HCT116 (cell line): ENCODE data around the gene APOBEC3C. TPM values are rescaled to one million over a fixed set of nuclear protein-coding genes. Genes with fewer than 3 reads are reported as not detected.
"Not testable (repeated sequence)": the region's sequence is repeated elsewhere in the genome, so short reads cannot be mapped to it uniquely, and the experiment has no call there.

Source experiments
- ATAC-seq: fragments of 200-7000 bp; cut with Tn5 transposase; 2 replicates; pipeline ENCODE4 v1.9.1; 2020; ENCODE audit warnings: mild to moderate bottlenecking, moderate library complexity
- BruUV-seq: library from RNA; stranded (reverse); fragments of 400-500 nt; replicated peaks from 2 replicates; lab custom pipeline; 2021; lab: Mats Ljungman, UMichigan
- CTCF ChIA-PET: fragments of 300-600 bp; sonication (Branson Sonifier 250); formaldehyde crosslinking; loops from one replicate; lab custom pipeline; 2021; ENCODE audit warnings: antibody characterized with exemption; lab: Charles Lee
- POLR2A ChIA-PET: fragments of 300-600, 350-600 bp; sonication (Branson Sonifier 250); formaldehyde crosslinking; loops from one replicate; lab custom pipeline; 2021; ENCODE audit warnings: antibody characterized with exemption; lab: Charles Lee
- RAD21 ChIA-PET, 2 experiments: fragments of 300-600 bp; sonication (Branson Sonifier 250); formaldehyde crosslinking; loops; one replicate each; lab custom pipeline; 2023; ENCODE audit warnings: low total read pairs in 2 of 2; ENCODE audit not compliant: uncharacterized antibody in 2 of 2, unreplicated experiment in 2 of 2, low non-redundant PET in 1 of 2; lab: Charles Lee
- DNase-seq: peaks from one replicate; pipeline ENCODE4 v3.0.0-alpha.2; 2010; ENCODE audit warnings: low read depth, low spot score
- H2AFZ ChIP-seq: fragments of 200-600 bp; shearing (Covaris generic), sonication (generic); 2 replicates; pipeline ENCODE4 v1.6.1; 2017; ENCODE audit warnings: low read depth, mixed run types, mixed read lengths, antibody characterized with exemption, low read length; ENCODE audit not compliant: poor library complexity, severe bottlenecking
- H3K27ac ChIP-seq: 2 replicates; pipeline ENCODE4 v1.5.1; 2012; ENCODE audit warnings: low read depth, low read length
- H3K27me3 ChIP-seq: fragments of 200-600 bp; sonication (generic); 2 replicates; pipeline ENCODE4 v1.6.1; 2016; ENCODE audit warnings: mixed run types, low read length, mixed read lengths; ENCODE audit not compliant: insufficient read depth
- H3K36me3 ChIP-seq, 2 experiments: fragments of 200-500 bp in 1 of 2; fragments of 200-600 bp in 1 of 2; sonication (Bioruptor generic) in 1 of 2; sonication (generic) in 1 of 2; 2 replicates each; pipeline versions ENCODE4 v1.5.1 to v1.6.1; 2014 to 2016; ENCODE audit warnings: low read length in 2 of 2, inconsistent platforms in 1 of 2, mixed read lengths in 1 of 2, mixed run types in 1 of 2; ENCODE audit not compliant: insufficient read depth in 2 of 2, control insufficient read depth in 1 of 2
- H3K4me1 ChIP-seq, 2 experiments: fragments of 200-600 bp in 1 of 2; sonication (generic) in 1 of 2; 2 replicates each; pipeline versions ENCODE4 v1.5.1 to v1.6.1; 2012 to 2017; ENCODE audit warnings: low read length in 2 of 2, inconsistent platforms in 1 of 2, mild to moderate bottlenecking in 1 of 2, mixed read lengths in 1 of 2, mixed run types in 1 of 2, moderate library complexity in 1 of 2; ENCODE audit not compliant: insufficient read depth in 2 of 2, control insufficient read depth in 1 of 2
- H3K4me2 ChIP-seq: fragments of 200-600 bp; sonication (generic); 2 replicates; pipeline ENCODE4 v1.6.1; 2017; ENCODE audit warnings: mixed run types, low read length, mixed read lengths
- H3K4me3 ChIP-seq, 2 experiments: fragments of 200-600 bp in 1 of 2; sonication (generic) in 1 of 2; replicated peaks in 1 of 2; 2 replicates each; pipeline ENCODE4 v1.5.1; 2011 to 2016; ENCODE audit warnings: low read length in 2 of 2, control low read depth in 1 of 2, low read depth in 1 of 2, mild to moderate bottlenecking in 1 of 2, mixed read lengths in 1 of 2, mixed run types in 1 of 2
- H3K79me2 ChIP-seq: fragments of 200-600 bp; sonication (generic); 2 replicates; pipeline ENCODE4 v1.6.1; 2017; ENCODE audit warnings: mild to moderate bottlenecking, mixed run types, low read length, moderate library complexity, mixed read lengths; ENCODE audit not compliant: insufficient read depth
- H3K9ac ChIP-seq: fragments of 200-600 bp; sonication (generic); 2 replicates; pipeline ENCODE4 v1.6.1; 2016; ENCODE audit warnings: low read length, mixed read lengths
- H3K9me2 ChIP-seq: fragments of 200-600 bp; sonication (generic), shearing (Covaris generic); 2 replicates; pipeline ENCODE4 v1.6.1; 2017; ENCODE audit warnings: mixed run types, mild to moderate bottlenecking, moderate library complexity; ENCODE audit not compliant: insufficient read depth
- H3K9me3 ChIP-seq, 2 experiments: fragments of 200-500 bp in 1 of 2; fragments of 200-600 bp in 1 of 2; sonication (Bioruptor generic) in 1 of 2; sonication (generic) in 1 of 2; 2 replicates each; pipeline ENCODE4 v1.6.1; 2014 to 2017; ENCODE audit warnings: low read length in 2 of 2, mixed read lengths in 2 of 2, inconsistent platforms in 1 of 2, low read depth in 1 of 2, mild to moderate bottlenecking in 1 of 2, mixed run types in 1 of 2, moderate library complexity in 1 of 2; ENCODE audit not compliant: control insufficient read depth in 1 of 2, insufficient read depth in 1 of 2
- H4K20me1 ChIP-seq: fragments of 200-600 bp; sonication (generic), shearing (Covaris generic); 2 replicates; pipeline ENCODE4 v1.6.1; 2017; ENCODE audit warnings: mixed run types, mild to moderate bottlenecking, moderate library complexity; ENCODE audit not compliant: insufficient read depth
- CEBPB ChIP-seq: IDR thresholded peaks from 2 replicates; pipeline ENCODE4 v1.6.1; 2012; ENCODE audit warnings: low read depth
- ELF1 ChIP-seq: IDR thresholded peaks from 2 replicates; pipeline ENCODE4 v1.6.1; 2012; ENCODE audit warnings: low read depth, borderline replicate concordance
- EZH2phosphoT487 ChIP-seq: fragments of 200-600 bp; IDR thresholded peaks from 2 replicates; pipeline ENCODE4 v1.6.1; 2018; ENCODE audit warnings: antibody characterized with exemption, borderline replicate concordance
- SP1 ChIP-seq: IDR thresholded peaks from 2 replicates; pipeline ENCODE4 v1.6.1; 2012; ENCODE audit warnings: low read depth
- YY1 ChIP-seq: IDR thresholded peaks from 2 replicates; pipeline ENCODE4 v1.6.1; 2011; ENCODE audit warnings: low read length, low read depth, moderate library complexity, mild to moderate bottlenecking; ENCODE audit not compliant: insufficient replicate concordance; ENCODE audit errors: extremely low read depth
- intact Hi-C: fragments of 100-400 bp; cut with micrococcal nuclease; formaldehyde crosslinking; loops from 2 replicates; pipeline ENCODE4 v1.10.0; 2022
- total RNA-seq: library from RNA; stranded (reverse); gene quantifications from one replicate; pipeline ENCODE4 v1.2.1, GENCODE V29; 2021; ENCODE audit not compliant: unreplicated experiment
- TF ChIP-seq, protein P1 (sequence below): IDR thresholded peaks from 2 replicates; pipeline ENCODE4 v1.6.1; 2012; ENCODE audit warnings: low read depth

The APOBEC3C gene
- total RNA-seq, 1 experiment from 2014 or later, result 40.2 TPM

DNA sequence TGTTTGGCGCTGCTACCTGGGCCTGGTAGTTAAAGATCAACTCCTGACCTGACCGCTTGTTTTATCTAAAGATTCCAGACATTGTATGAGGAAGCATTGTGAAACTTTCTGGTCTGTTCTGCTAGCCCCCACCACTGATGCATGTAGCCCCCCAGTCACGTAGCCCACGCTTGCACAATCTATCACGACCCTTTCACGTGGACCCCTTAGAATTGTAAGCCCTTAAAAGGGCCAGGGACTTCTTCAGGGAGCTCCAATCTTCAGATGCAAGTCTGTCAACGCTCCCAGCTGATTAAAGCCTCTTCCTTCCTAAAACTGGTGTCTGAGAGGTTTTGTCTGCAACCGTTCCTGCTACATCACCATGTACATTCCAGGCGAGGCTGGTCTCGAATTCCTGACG lies 41.6 kb downstream of the APOBEC3C start:
- BruUV-seq, result no TSS peak
- peaks cover 14 to 18% of the 10 kb centered on the region in 2 experiments for H3K4me1 ChIP-seq
- no peak overlapping the region for H3K4me3 ChIP-seq
- ATAC-seq, result no peak
- TF ChIP-seq CEBPB (no peak), EZH2phosphoT487 (no peak), ELF1 (no peak), SP1 (no peak), YY1 (no peak)
- TF ChIP-seq, protein P1, sequence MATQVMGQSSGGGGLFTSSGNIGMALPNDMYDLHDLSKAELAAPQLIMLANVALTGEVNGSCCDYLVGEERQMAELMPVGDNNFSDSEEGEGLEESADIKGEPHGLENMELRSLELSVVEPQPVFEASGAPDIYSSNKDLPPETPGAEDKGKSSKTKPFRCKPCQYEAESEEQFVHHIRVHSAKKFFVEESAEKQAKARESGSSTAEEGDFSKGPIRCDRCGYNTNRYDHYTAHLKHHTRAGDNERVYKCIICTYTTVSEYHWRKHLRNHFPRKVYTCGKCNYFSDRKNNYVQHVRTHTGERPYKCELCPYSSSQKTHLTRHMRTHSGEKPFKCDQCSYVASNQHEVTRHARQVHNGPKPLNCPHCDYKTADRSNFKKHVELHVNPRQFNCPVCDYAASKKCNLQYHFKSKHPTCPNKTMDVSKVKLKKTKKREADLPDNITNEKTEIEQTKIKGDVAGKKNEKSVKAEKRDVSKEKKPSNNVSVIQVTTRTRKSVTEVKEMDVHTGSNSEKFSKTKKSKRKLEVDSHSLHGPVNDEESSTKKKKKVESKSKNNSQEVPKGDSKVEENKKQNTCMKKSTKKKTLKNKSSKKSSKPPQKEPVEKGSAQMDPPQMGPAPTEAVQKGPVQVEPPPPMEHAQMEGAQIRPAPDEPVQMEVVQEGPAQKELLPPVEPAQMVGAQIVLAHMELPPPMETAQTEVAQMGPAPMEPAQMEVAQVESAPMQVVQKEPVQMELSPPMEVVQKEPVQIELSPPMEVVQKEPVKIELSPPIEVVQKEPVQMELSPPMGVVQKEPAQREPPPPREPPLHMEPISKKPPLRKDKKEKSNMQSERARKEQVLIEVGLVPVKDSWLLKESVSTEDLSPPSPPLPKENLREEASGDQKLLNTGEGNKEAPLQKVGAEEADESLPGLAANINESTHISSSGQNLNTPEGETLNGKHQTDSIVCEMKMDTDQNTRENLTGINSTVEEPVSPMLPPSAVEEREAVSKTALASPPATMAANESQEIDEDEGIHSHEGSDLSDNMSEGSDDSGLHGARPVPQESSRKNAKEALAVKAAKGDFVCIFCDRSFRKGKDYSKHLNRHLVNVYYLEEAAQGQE, result no peak
- H4K20me1 ChIP-seq, result no peaks in the 10 kb centered on the region
- ChIA-PET RAD21 (no interaction called here), POLR2A (no interaction called here), CTCF (no interaction called here)
- H3K79me2 ChIP-seq, result no peaks in the 10 kb centered on the region
- no peaks in the 10 kb centered on the region for H3K9me2 ChIP-seq
- intact Hi-C loops, result no loop called here
- no peak for DNase-seq
- no peaks in the 10 kb centered on the region for H3K36me3 ChIP-seq
- no peak overlapping the region for H2AFZ ChIP-seq
- no peak overlapping the region for H3K9ac ChIP-seq
- no peak overlapping the region for H3K27ac ChIP-seq
- H3K9me3 ChIP-seq, result no peaks in the 10 kb centered on the region
- H3K27me3 ChIP-seq, result no peaks in the 10 kb centered on the region
- H3K4me2 ChIP-seq, result no peak overlapping the region

DNA sequence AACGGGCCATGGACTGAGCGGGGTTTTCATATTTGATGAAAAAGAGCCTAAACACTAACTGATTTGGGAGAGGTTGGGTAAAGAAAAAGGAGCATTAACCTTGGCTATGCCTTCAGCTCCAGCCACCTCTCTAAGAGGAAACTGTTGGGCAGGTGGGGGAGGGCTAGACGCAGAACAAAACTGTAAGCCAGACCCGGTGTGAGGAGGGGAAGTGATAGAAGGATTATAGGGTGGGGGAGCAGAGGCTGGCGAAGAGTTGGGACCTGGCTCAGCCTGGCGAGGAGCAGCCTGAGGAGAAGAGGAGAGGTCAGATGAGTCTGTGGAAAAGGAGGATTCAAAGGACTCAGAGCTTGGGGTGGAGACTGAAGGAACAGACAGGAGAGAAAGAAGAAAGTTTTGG lies 47.2 kb downstream of the APOBEC3C start:
- BruUV-seq, RAD21 ChIA-PET, H3K36me3 ChIP-seq, H3K27ac ChIP-seq, H4K20me1 ChIP-seq, H3K9ac ChIP-seq, POLR2A ChIA-PET, H3K9me3 ChIP-seq, DNase-seq, intact Hi-C loops, CTCF ChIA-PET, H3K4me1 ChIP-seq, H3K9me2 ChIP-seq, ATAC-seq, H2AFZ ChIP-seq, H3K79me2 ChIP-seq, H3K27me3 ChIP-seq, H3K4me2 ChIP-seq, H3K4me3 ChIP-seq: not testable (repeated sequence)

DNA sequence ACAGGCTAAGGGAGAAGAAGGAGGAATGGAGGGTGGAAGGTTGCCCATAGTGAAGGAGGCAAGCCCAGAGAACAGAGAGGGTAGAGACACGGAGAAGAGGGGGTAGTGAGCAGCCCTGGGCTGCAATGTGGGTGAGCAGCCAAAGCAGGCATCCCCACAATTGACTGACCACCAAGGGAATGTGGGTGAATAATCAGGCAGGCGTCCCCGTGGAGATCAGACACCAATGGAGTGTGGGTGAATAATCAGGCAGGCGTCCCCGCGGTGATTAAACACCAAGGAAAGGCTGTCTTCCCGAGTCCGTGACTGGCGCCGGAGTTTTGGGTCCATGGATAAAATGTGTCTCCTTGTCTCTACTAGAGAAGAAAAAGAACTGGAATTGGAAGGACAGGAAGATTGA lies 47.9 kb downstream of the APOBEC3C start:
- H3K4me1 ChIP-seq, H3K79me2 ChIP-seq, H3K4me2 ChIP-seq, BruUV-seq, H3K27me3 ChIP-seq, H3K9ac ChIP-seq, H3K9me3 ChIP-seq, H3K36me3 ChIP-seq, H4K20me1 ChIP-seq, intact Hi-C loops, H3K27ac ChIP-seq, POLR2A ChIA-PET, DNase-seq, RAD21 ChIA-PET, CTCF ChIA-PET, ATAC-seq, H2AFZ ChIP-seq, H3K4me3 ChIP-seq, H3K9me2 ChIP-seq: not testable (repeated sequence)
